ENCODE results near the gene PDHB. TPM values are rescaled to one million over a fixed set of nuclear protein-coding genes. Genes with fewer than 3 reads are reported as not detected.

Gene PDHB
- total and polyA plus RNA-seq, 2 of the 13 experiments (the other 11 are each of a cell fraction or from before 2014, with no cell fraction given): 108 to 153 TPM

GRCh38 chr3:58433400-58434167, at the start of gene PDHB (continued):
- peak; percentile 88 for TF ChIP-seq ARID2 (CRISPR knock-in tag; IDR thresholded peaks at IDR 0.05; ENCODE audit: borderline replicate concordance)
- TF ChIP-seq MBNL3 (CRISPR knock-in tag; conservative IDR thresholded peaks at IDR 0.05): no peak
- peak; percentile 95 for TF ChIP-seq TARDBP (CRISPR knock-in tag; IDR thresholded peaks at IDR 0.05)
- no peak; the same call in 1 of the 2 replicates for TF ChIP-seq ZNF558 (CRISPR knock-in tag; IDR thresholded peaks at IDR 0.05; ENCODE audit: borderline replicate concordance)
- peak; percentile 96 for TF ChIP-seq ZNF552 (CRISPR knock-in tag; IDR thresholded peaks at IDR 0.05; ENCODE audit: borderline replicate concordance)
- no peak for TF ChIP-seq BCLAF1 (IDR thresholded peaks at IDR 0.05)
- TF ChIP-seq SOX13 (IDR thresholded peaks at IDR 0.05): no peak; the same call in 1 of the 2 replicates
- peak in 1 of 2 experiments; percentile 77; a peak in 2 of 4 replicates for TF ChIP-seq SOX13 (CRISPR knock-in tag; conservative IDR thresholded peaks at IDR 0.05 in 1 of 2, IDR thresholded peaks at IDR 0.05 in 1 of 2)
- TF ChIP-seq MTA3 (CRISPR knock-in tag; IDR thresholded peaks at IDR 0.05): no peak
- TF ChIP-seq IRF9 (CRISPR knock-in tag; IDR thresholded peaks at IDR 0.05; ENCODE audit: borderline replicate concordance): peak; percentile 62; the same call in 1 of the 2 replicates
- TF ChIP-seq EP300 (IDR thresholded peaks at IDR 0.05; ENCODE audit: low read depth in 2 of 2, low read length in 2 of 2): peak in 1 of 2 experiments; percentile 73; a peak in 2 of 4 replicates
- peak; percentile 70 for TF ChIP-seq EP300 (CRISPR knock-in tag; IDR thresholded peaks at IDR 0.05; ENCODE audit: borderline replicate concordance)
- peak; percentile 68; the same call in 1 of the 2 replicates for TF ChIP-seq NCOA1 (CRISPR knock-in tag; IDR thresholded peaks at IDR 0.05)
- peak; percentile 95 for TF ChIP-seq SP5 (CRISPR knock-in tag; IDR thresholded peaks at IDR 0.05; ENCODE audit: borderline replicate concordance, low read depth)
- TF ChIP-seq CHCHD3 (CRISPR knock-in tag; IDR thresholded peaks at IDR 0.05): peak; percentile 89
- peak; percentile 90; the same call in 1 of the 2 replicates for TF ChIP-seq SMYD3 (CRISPR knock-in tag; IDR thresholded peaks at IDR 0.05)
- peak; percentile 96; the same call in 1 of the 2 replicates for TF ChIP-seq ZNF446 (CRISPR knock-in tag; IDR thresholded peaks at IDR 0.05)
- TF ChIP-seq ZNF121 (CRISPR knock-in tag; IDR thresholded peaks at IDR 0.05): peak; percentile 38; the same call in 1 of the 2 replicates
- TF ChIP-seq RFXAP (CRISPR knock-in tag; IDR thresholded peaks at IDR 0.05; ENCODE audit: borderline replicate concordance): peak; percentile 85; the same call in 1 of the 2 replicates
- peak; percentile 82; the same call in 1 of the 2 replicates for TF ChIP-seq ZNF589 (CRISPR knock-in tag; conservative IDR thresholded peaks at IDR 0.05)
- TF ChIP-seq SP4 (CRISPR knock-in tag; IDR thresholded peaks at IDR 0.05): peak; percentile 58
- TF ChIP-seq UBTF (CRISPR knock-in tag; IDR thresholded peaks at IDR 0.05): peak; percentile 91
- peak; percentile 71 for TF ChIP-seq THAP11 (CRISPR knock-in tag; IDR thresholded peaks at IDR 0.05)
- no peak for TF ChIP-seq PCBP2 (optimal IDR thresholded peaks at IDR 0.05; ENCODE audit: low read depth, low read length, poor library complexity, severe bottlenecking)

All from HepG2 (cell line).